Esophagus muscularis mucosa (tissue), 3 donors: Measurements from ENCODE around the gene MYL6.

Experiments used
- POLR2A ChIP-seq: fragments of 450-650 bp; IDR thresholded peaks from one replicate; pipeline ENCODE4 v1.6.1; 2017; ENCODE audit warnings: antibody characterized with exemption, moderate library complexity, mild to moderate bottlenecking, low read depth
- TF ChIP-seq, protein P1 (sequence below), 3 experiments: fragments of 200-600 bp in 2 of 3; fragments of 450-650 bp in 1 of 3; sonication (generic) in 2 of 3; IDR thresholded peaks; one replicate each; pipeline ENCODE4 v1.5.1; 2017 to 2019; ENCODE audit warnings: antibody characterized with exemption in 3 of 3, mild to moderate bottlenecking in 2 of 3, moderate library complexity in 1 of 3

DNA sequence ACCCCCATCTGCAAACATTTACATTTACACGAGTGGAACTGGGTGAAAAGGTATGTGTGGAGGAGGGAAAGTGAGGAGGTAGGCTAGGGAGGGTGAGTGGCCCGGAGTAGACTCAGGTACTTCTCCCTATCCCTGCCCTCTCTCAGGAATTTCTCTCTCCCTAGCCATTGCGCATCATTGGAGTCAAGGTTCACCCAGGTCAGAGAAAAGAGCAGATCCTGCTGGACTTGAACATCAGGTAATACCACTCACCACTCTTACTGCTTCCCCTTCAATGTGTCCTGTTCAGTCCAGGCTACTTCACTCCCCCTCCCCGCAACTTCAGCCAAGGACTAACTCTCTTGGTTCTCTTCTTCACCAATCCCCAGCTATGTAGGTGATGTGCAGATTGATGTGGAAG, 27.3 kb upstream of the MYL6 start:
- TF ChIP-seq, protein P1, sequence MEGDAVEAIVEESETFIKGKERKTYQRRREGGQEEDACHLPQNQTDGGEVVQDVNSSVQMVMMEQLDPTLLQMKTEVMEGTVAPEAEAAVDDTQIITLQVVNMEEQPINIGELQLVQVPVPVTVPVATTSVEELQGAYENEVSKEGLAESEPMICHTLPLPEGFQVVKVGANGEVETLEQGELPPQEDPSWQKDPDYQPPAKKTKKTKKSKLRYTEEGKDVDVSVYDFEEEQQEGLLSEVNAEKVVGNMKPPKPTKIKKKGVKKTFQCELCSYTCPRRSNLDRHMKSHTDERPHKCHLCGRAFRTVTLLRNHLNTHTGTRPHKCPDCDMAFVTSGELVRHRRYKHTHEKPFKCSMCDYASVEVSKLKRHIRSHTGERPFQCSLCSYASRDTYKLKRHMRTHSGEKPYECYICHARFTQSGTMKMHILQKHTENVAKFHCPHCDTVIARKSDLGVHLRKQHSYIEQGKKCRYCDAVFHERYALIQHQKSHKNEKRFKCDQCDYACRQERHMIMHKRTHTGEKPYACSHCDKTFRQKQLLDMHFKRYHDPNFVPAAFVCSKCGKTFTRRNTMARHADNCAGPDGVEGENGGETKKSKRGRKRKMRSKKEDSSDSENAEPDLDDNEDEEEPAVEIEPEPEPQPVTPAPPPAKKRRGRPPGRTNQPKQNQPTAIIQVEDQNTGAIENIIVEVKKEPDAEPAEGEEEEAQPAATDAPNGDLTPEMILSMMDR (IDR thresholded peaks at IDR 0.05): no peak
- TF ChIP-seq POLR2A: no peak
